GM12878 (cell line): ENCODE data around the gene CAVIN4. TPM values are rescaled to one million over a fixed set of nuclear protein-coding genes. Genes with fewer than 3 reads are reported as not detected.

Source experiments
- ASH2L ChIP-seq: fragments of 300-600, 200-600 bp; sonication (generic); IDR thresholded peaks from 2 replicates; pipeline ENCODE4 v1.6.1; 2017; ENCODE audit warnings: low read depth, mild to moderate bottlenecking, borderline replicate concordance
- CEBPB ChIP-seq, 2 experiments: fragments of 150-350 bp in 1 of 2; IDR thresholded peaks; 2 replicates each; pipeline ENCODE4 v1.6.1; 2012 to 2014; ENCODE audit warnings: low read depth in 2 of 2, low read length in 2 of 2, borderline replicate concordance in 1 of 2, inconsistent platforms in 1 of 2
- EGR1 ChIP-seq, 2 experiments: IDR thresholded peaks; 1 replicate in 1 of 2; 2 replicates in 1 of 2; pipeline ENCODE4 v1.6.1; 2011 to 2012; ENCODE audit warnings: low read depth in 2 of 2, low read length in 2 of 2, borderline replicate concordance in 1 of 2, mild to moderate bottlenecking in 1 of 2, moderate library complexity in 1 of 2
- EP300 ChIP-seq, 2 experiments: fragments of 150-350 bp in 1 of 2; IDR thresholded peaks; 2 replicates each; pipeline ENCODE4 v1.6.1; 2011 to 2012; ENCODE audit warnings: low read depth in 2 of 2, low read length in 2 of 2, borderline replicate concordance in 1 of 2, improper control_type of control experiment in 1 of 2, inconsistent platforms in 1 of 2; ENCODE audit not compliant: control insufficient read depth in 1 of 2
- KAT2A ChIP-seq: conservative IDR thresholded peaks from 2 replicates; pipeline ENCODE4 v1.6.1; 2011; ENCODE audit warnings: low read depth, low read length; ENCODE audit not compliant: control insufficient read depth
- MXI1 ChIP-seq: fragments of 150-350 bp; IDR thresholded peaks from 2 replicates; pipeline ENCODE4 v1.6.1; 2011; ENCODE audit warnings: low read depth, mild to moderate bottlenecking, inconsistent platforms, low read length, improper control_type of control experiment
- NR2C1 ChIP-seq: fragments of 450-650 bp; IDR thresholded peaks from 2 replicates; pipeline ENCODE4 v1.6.1; 2017; ENCODE audit warnings: antibody characterized with exemption, mild to moderate bottlenecking, moderate library complexity
- SKIL ChIP-seq: fragments of 450-650 bp; IDR thresholded peaks from 2 replicates; pipeline ENCODE4 v1.6.1; 2017; ENCODE audit warnings: mild to moderate bottlenecking, low read depth, inconsistent platforms; ENCODE audit not compliant: poor library complexity, severe bottlenecking
- SMAD1 ChIP-seq: fragments of 450-650 bp; IDR thresholded peaks from 2 replicates; pipeline ENCODE4 v1.6.1; 2018; ENCODE audit warnings: mild to moderate bottlenecking, low read depth; ENCODE audit not compliant: partially characterized antibody
- SMAD5 ChIP-seq: IDR thresholded peaks from 2 replicates; pipeline ENCODE4 v1.6.1; 2016; ENCODE audit warnings: antibody characterized with exemption, low read depth
- TCF3 ChIP-seq: IDR thresholded peaks from 2 replicates; pipeline ENCODE4 v1.6.1; 2012; ENCODE audit warnings: low read depth, mild to moderate bottlenecking, low read length, borderline replicate concordance; ENCODE audit not compliant: insufficient read depth
- ZZZ3 ChIP-seq: IDR thresholded peaks from 2 replicates; pipeline ENCODE4 v1.6.1; 2011; ENCODE audit warnings: low read depth; ENCODE audit not compliant: control insufficient read depth, insufficient read length
- polyA plus RNA-seq, 11 experiments: library from polyadenylated mRNA; depleted of rRNA in 4 of 11; unstranded in 6 of 11; stranded (reverse) in 5 of 11; fragments of >200 nt; fragmentation: Nextera tagmentation in 4 of 11; fragmentation: Illumina TruSeq in 1 of 11; extraction: Ambion mirVana in 4 of 11; extraction: Trizol in 1 of 11; gene quantifications; 1 replicate in 1 of 11; 2 replicates in 10 of 11; pipeline versions ENCODE4 v1.2.1 to v1.2.3, GENCODE V29; 2011 to 2016; ENCODE audit warnings: inconsistent platforms in 2 of 11, missing spikeins in 2 of 11, low read depth in 1 of 11
- total RNA-seq, 4 experiments: library from RNA; depleted of rRNA in 3 of 4; stranded (reverse); fragments of >200 nt in 3 of 4; fragmentation: Illumina TruSeq in 1 of 4; extraction: Trizol in 1 of 4; gene quantifications; 2 replicates each; pipeline versions ENCODE4 v1.2.1 to v1.2.3, GENCODE V29; 2013 to 2021

The CAVIN4 gene
- total and polyA plus RNA-seq, 10 of the 15 experiments (the other 5 are each of a cell fraction or from before 2014, with no cell fraction given): 0.04 to 0.13 (median 0.08) TPM; not detected in 3

- TF ChIP-seq SKIL (no peak), MXI1 (no peak), SMAD5 (no peak), CEBPB (IDR thresholded peaks at IDR 0.05; ENCODE audit: borderline replicate concordance in 1 of 2, low read depth in 2 of 2, low read length in 2 of 2) (no peak), KAT2A (no peak), NR2C1 (no peak), ASH2L (no peak), EP300 (IDR thresholded peaks at IDR 0.05; ENCODE audit: borderline replicate concordance in 1 of 2, control insufficient read depth in 1 of 2, low read depth in 2 of 2, low read length in 2 of 2) (no peak), ZZZ3 (no peak), TCF3 (no peak), EGR1 (IDR thresholded peaks at IDR 0.05; ENCODE audit: borderline replicate concordance in 1 of 2, low read depth in 2 of 2, low read length in 2 of 2) (no peak), SMAD1 (no peak)
Measured at GRCh38 chr9:100580257-100580656, 2.4 kb downstream of the CAVIN4 start (continued).
